ENCODE results near the gene BIRC5.

DNA sequence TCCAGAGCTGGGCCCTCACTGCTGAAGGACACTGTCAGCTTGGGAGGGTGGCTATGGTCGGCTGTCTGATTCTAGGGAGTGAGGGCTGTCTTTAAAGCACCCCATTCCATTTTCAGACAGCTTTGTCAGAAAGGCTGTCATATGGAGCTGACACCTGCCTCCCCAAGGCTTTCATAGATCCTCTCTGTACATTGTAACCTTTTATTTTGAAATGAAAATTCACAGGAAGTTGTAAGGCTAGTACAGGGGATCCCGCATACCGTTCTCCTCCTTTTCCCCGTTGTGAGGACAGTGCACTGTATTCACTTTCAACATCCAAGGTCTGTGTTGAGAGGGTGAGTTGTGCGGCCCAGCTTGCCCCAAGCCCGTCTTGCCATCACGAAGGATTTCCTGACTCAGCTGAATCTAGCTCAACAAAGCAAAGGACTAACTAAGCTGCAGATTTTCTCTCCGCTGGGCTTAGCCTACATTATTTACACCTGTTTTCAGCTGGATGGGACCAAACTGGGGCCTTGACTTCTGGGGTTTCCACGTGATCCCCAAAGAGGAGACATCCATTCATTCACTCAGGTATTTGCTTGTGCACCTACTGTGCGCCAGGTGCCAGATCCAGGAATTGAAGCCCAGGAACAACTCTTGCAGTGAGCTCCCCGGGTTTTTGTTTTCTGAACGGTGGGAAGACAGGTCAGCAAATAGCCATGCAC, 12.2 kb downstream of the BIRC5 start:
- TF ChIP-seq POLR2AphosphoS5 (IDR thresholded peaks at IDR 0.05), result no peak
- TF ChIP-seq, protein P1, sequence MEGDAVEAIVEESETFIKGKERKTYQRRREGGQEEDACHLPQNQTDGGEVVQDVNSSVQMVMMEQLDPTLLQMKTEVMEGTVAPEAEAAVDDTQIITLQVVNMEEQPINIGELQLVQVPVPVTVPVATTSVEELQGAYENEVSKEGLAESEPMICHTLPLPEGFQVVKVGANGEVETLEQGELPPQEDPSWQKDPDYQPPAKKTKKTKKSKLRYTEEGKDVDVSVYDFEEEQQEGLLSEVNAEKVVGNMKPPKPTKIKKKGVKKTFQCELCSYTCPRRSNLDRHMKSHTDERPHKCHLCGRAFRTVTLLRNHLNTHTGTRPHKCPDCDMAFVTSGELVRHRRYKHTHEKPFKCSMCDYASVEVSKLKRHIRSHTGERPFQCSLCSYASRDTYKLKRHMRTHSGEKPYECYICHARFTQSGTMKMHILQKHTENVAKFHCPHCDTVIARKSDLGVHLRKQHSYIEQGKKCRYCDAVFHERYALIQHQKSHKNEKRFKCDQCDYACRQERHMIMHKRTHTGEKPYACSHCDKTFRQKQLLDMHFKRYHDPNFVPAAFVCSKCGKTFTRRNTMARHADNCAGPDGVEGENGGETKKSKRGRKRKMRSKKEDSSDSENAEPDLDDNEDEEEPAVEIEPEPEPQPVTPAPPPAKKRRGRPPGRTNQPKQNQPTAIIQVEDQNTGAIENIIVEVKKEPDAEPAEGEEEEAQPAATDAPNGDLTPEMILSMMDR (IDR thresholded peaks at IDR 0.05), result no peak
- TF ChIP-seq POLR2A (IDR thresholded peaks at IDR 0.05), result no peak
- no peak for TF ChIP-seq EP300 (IDR thresholded peaks at IDR 0.05)

Measured in gastroesophageal sphincter (tissue), 3 donors.